Erythroblast (primary cell): Measurements from ENCODE around the gene LAMB4.

Source experiments
- GATA1 ChIP-seq: IDR thresholded peaks from 2 replicates; pipeline ENCODE4 v1.6.1; 2011; ENCODE audit warnings: low read depth, mild to moderate bottlenecking, control low read depth, low read length, moderate library complexity
- POLR2A ChIP-seq: IDR thresholded peaks from 2 replicates; pipeline ENCODE4 v1.6.1; 2011; ENCODE audit warnings: mild to moderate bottlenecking, low read length

GRCh38 chr7:108002726-108003598 is 127.2 kb downstream of the LAMB4 start, which contains the start of gene LAMB1:
- no peak for TF ChIP-seq POLR2A
- TF ChIP-seq GATA1: no peak
